GM12878 (cell line): Measurements from ENCODE around the gene PIGX. TPM values are rescaled to one million over a fixed set of nuclear protein-coding genes. Genes with fewer than 3 reads are reported as not detected.

Experiments
- ATAC-seq: fragments of 200-7000 bp; cut with Tn5 transposase; 3 replicates; pipeline ENCODE4 v1.9.1; 2020; ENCODE audit warnings: mild to moderate bottlenecking, moderate library complexity
- BruUV-seq: library from RNA; stranded (reverse); fragments of 400-500 nt; replicated peaks from 2 replicates; lab custom pipeline; 2021; lab: Mats Ljungman, UMichigan
- CTCF ChIA-PET: fragments of 300-600 bp; sonication (Branson Sonifier 250); formaldehyde crosslinking; extraction: SDS; loops from one replicate; lab custom pipeline; 2021; ENCODE audit warnings: inconsistent platforms; lab: Yijun Ruan, JAX
- POLR2A ChIA-PET: fragments of 350-600 bp; formaldehyde crosslinking; extraction: SDS; loops from one replicate; lab custom pipeline; 2021; ENCODE audit warnings: inconsistent platforms; lab: Charles Lee
- RAD21 ChIA-PET: fragments of 300-600 bp; sonication (Branson Sonifier 250); formaldehyde crosslinking; loops from one replicate; lab custom pipeline; 2023; ENCODE audit warnings: antibody characterized with exemption; ENCODE audit not compliant: unreplicated experiment; lab: Charles Lee
- SMC1A ChIA-PET: fragments of 300-600 bp; sonication (Branson Sonifier 250); formaldehyde crosslinking; loops from one replicate; lab custom pipeline; 2023; ENCODE audit not compliant: unreplicated experiment, uncharacterized antibody; lab: Charles Lee
- DNase-seq: peaks from one replicate; pipeline ENCODE4 v3.0.0-alpha.2; 2011; ENCODE audit warnings: low read depth, low spot score
- FAIRE-seq: peaks from 3 replicates; lab custom pipeline; 2011; peaks lifted over from hg19 to GRCh38; lab: Jason Lieb, UNC
- H2AFZ ChIP-seq: 2 replicates; pipeline ENCODE4 v1.6.0; 2011; ENCODE audit warnings: low read depth, low read length, control low read depth; ENCODE audit not compliant: control insufficient read depth
- H3K27ac ChIP-seq: 2 replicates; pipeline ENCODE4 v1.5.1; 2011; ENCODE audit warnings: control low read depth; ENCODE audit not compliant: control insufficient read depth, insufficient read depth
- H3K27me3 ChIP-seq, 2 experiments: replicated peaks in 1 of 2; 2 replicates each; pipeline versions ENCODE4 v1.6.0 to v1.6.1; 2011; ENCODE audit warnings: low read length in 1 of 2; ENCODE audit not compliant: control insufficient read depth in 2 of 2, insufficient read depth in 2 of 2
- H3K36me3 ChIP-seq, 2 experiments: 2 replicates each; pipeline ENCODE4 v1.5.1; 2011; ENCODE audit warnings: low read length in 1 of 2; ENCODE audit not compliant: control insufficient read depth in 2 of 2, insufficient read depth in 2 of 2
- H3K4me1 ChIP-seq: 2 replicates; pipeline ENCODE4 v1.6.1; 2011; ENCODE audit warnings: mild to moderate bottlenecking, low read length, moderate library complexity, mixed read lengths; ENCODE audit not compliant: control insufficient read depth, insufficient read depth
- H3K4me2 ChIP-seq: 2 replicates; pipeline ENCODE4 v1.6.0; 2011; ENCODE audit warnings: control low read depth; ENCODE audit not compliant: control insufficient read depth, insufficient read depth
- H3K4me3 ChIP-seq: fragments of 200-600 bp; sonication (generic); 2 replicates; pipeline ENCODE4 v1.5.1; 2016
- H3K79me2 ChIP-seq: 2 replicates; pipeline ENCODE4 v1.6.0; 2011; ENCODE audit warnings: low read length; ENCODE audit not compliant: control insufficient read depth, insufficient read depth
- H3K9ac ChIP-seq: 2 replicates; pipeline ENCODE4 v1.8.0; 2011; ENCODE audit warnings: low read length, control low read depth, mixed read lengths; ENCODE audit not compliant: control insufficient read depth, insufficient read depth
- H3K9me3 ChIP-seq: replicated peaks from 3 replicates; pipeline ENCODE4 v1.5.1; 2011; ENCODE audit warnings: mild to moderate bottlenecking, low read length; ENCODE audit not compliant: control insufficient read depth, insufficient read depth
- H4K20me1 ChIP-seq: 2 replicates; pipeline ENCODE4 v1.6.0; 2011; ENCODE audit not compliant: control insufficient read depth, insufficient read depth
- CEBPZ ChIP-seq: fragments of 150-350 bp; IDR thresholded peaks from 2 replicates; pipeline ENCODE4 v1.6.1; 2016; ENCODE audit warnings: low read depth, low read length
- GABPA ChIP-seq: IDR thresholded peaks from 2 replicates; pipeline ENCODE4 v1.6.1; 2014; ENCODE audit warnings: antibody characterized with exemption, low read depth, mild to moderate bottlenecking, inconsistent platforms
- POLR2A ChIP-seq: IDR thresholded peaks from 2 replicates; pipeline ENCODE4 v1.6.1; 2011; ENCODE audit warnings: low read depth, mild to moderate bottlenecking, low read length
- TARDBP ChIP-seq: IDR thresholded peaks from 2 replicates; pipeline ENCODE4 v1.6.1; 2016; ENCODE audit warnings: borderline replicate concordance
- WGBS: methylation state at CpG from one replicate; pipeline ENCODE4 v1.1.6; 2016; ENCODE audit warnings: low lambda C conversion rate; ENCODE audit not compliant: insufficient replicate concordance, insufficient coverage; ENCODE audit errors: missing lambda C conversion rate; 5-methylcytosine and 5-hydroxymethylcytosine counted together
- in situ Hi-C: fragments of 300-500 bp; cut with MboI; formaldehyde crosslinking; loops from 9 replicates; pipeline ENCODE4 v1.14.3; 2018; ENCODE audit warnings: mixed read lengths
- intact Hi-C: fragments of 100-400 bp; cut with micrococcal nuclease; formaldehyde crosslinking; loops from one replicate; pipeline ENCODE4 v1.14.2; 2022; ENCODE audit not compliant: unreplicated experiment
- polyA plus RNA-seq, 11 experiments: library from polyadenylated mRNA; depleted of rRNA in 4 of 11; unstranded in 6 of 11; stranded (reverse) in 5 of 11; fragments of >200 nt; fragmentation: Nextera tagmentation in 4 of 11; fragmentation: Illumina TruSeq in 1 of 11; extraction: Ambion mirVana in 4 of 11; extraction: Trizol in 1 of 11; gene quantifications; 1 replicate in 1 of 11; 2 replicates in 10 of 11; pipeline versions ENCODE4 v1.2.1 to v1.2.3, GENCODE V29; 2011 to 2016; ENCODE audit warnings: inconsistent platforms in 2 of 11, missing spikeins in 2 of 11, low read depth in 1 of 11
- total RNA-seq, 4 experiments: library from RNA; depleted of rRNA in 3 of 4; stranded (reverse); fragments of >200 nt in 3 of 4; fragmentation: Illumina TruSeq in 1 of 4; extraction: Trizol in 1 of 4; gene quantifications; 2 replicates each; pipeline versions ENCODE4 v1.2.1 to v1.2.3, GENCODE V29; 2013 to 2021
- TF ChIP-seq, protein P1 (sequence below): IDR thresholded peaks from 2 replicates; pipeline ENCODE4 v1.6.1; 2011; ENCODE audit warnings: low read depth, mild to moderate bottlenecking, low read length, moderate library complexity, borderline replicate concordance; ENCODE audit errors: extremely low read depth

The PIGX gene
- total and polyA plus RNA-seq, 10 of the 15 experiments (the other 5 are each of a cell fraction or from before 2014, with no cell fraction given), result 3.8 to 40.0 (median 22.3) TPM

GRCh38 chr3:196670339-196670738 is 41.8 kb upstream of the PIGX start:
- BruUV-seq, result no TSS peak
- SMC1A ChIA-PET, result interaction anchor here (2.0 kb wide), 1 partner anchor 14 kb away, joined by 5 read pairs; no protein-coding TSS in a partner anchor
- no peaks in the 10 kb centered on the region for H3K36me3 ChIP-seq
- no peaks in the 10 kb centered on the region for H3K27me3 ChIP-seq
- peaks cover 4% of the 10 kb centered on the region; the same call in 1 of the 2 replicates for H3K4me1 ChIP-seq
- no peak for FAIRE-seq
- no peaks in the 10 kb centered on the region for H3K79me2 ChIP-seq
- TF ChIP-seq, protein P1, sequence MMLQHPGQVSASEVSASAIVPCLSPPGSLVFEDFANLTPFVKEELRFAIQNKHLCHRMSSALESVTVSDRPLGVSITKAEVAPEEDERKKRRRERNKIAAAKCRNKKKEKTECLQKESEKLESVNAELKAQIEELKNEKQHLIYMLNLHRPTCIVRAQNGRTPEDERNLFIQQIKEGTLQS, result no peak
- no peak for TF ChIP-seq POLR2A
- no peak for TF ChIP-seq TARDBP
- TF ChIP-seq CEBPZ, result no peak
- no peak for TF ChIP-seq GABPA
- peak; percentile 66 for ATAC-seq
- RAD21 ChIA-PET, result no interaction called here
- no peaks in the 10 kb centered on the region for H4K20me1 ChIP-seq
- no peak overlapping the region for H3K4me3 ChIP-seq
- in situ Hi-C loops (no loop called here), intact Hi-C loops (no loop called here)
- WGBS, result 10% methylated on average over 6 of the region's 6 CpGs
- H3K9me3 ChIP-seq, result no peaks in the 10 kb centered on the region
- peak overlapping the region; percentile 19 for H3K4me2 ChIP-seq
- no peak for DNase-seq
- H3K9ac ChIP-seq, result no peak overlapping the region
- no peak overlapping the region for H3K27ac ChIP-seq
- POLR2A ChIA-PET, result no interaction called here
- peak overlapping the region; percentile 11 for H2AFZ ChIP-seq
- CTCF ChIA-PET, result interaction anchor here (0.7 to 2.9 kb wide), 3 partner anchors 14 to 60 kb away, joined by 3 to 7 read pairs (median 4); no protein-coding TSS in a partner anchor
